Colonic mucosa (tissue), 4 donors: ENCODE results near the gene TATDN3. TPM values are rescaled to one million over a fixed set of nuclear protein-coding genes. Genes with fewer than 3 reads are reported as not detected.

ENCODE experiments used
- DNase-seq: peaks from one replicate; pipeline ENCODE4 v3.0.0-alpha.2; 2020
- H3K27ac ChIP-seq: fragments of 200-600 bp; one replicate; pipeline ENCODE4 v1.8.0; 2021
- H3K27me3 ChIP-seq: fragments of 200-600 bp; one replicate; pipeline ENCODE4 v1.8.0; 2021
- H3K36me3 ChIP-seq: fragments of 200-600 bp; one replicate; pipeline ENCODE4 v1.8.0; 2021
- H3K4me1 ChIP-seq: fragments of 200-600 bp; one replicate; pipeline ENCODE4 v1.8.0; 2021; ENCODE audit warnings: mild to moderate bottlenecking
- H3K4me3 ChIP-seq: fragments of 200-600 bp; one replicate; pipeline ENCODE4 v1.8.0; 2021
- H3K9ac ChIP-seq, 2 donors: one replicate each; pipeline ENCODE4 v1.7.0; 2013; ENCODE audit warnings: control low read depth in 2 of 2, low read depth in 2 of 2, low read length in 2 of 2
- H3K9me3 ChIP-seq: fragments of 200-600 bp; one replicate; pipeline ENCODE4 v1.8.0; 2021
- CTCF ChIP-seq: fragments of 200-600 bp; IDR thresholded peaks from one replicate; pipeline ENCODE4 v1.8.0; 2022; ENCODE audit warnings: antibody characterized with exemption, mild to moderate bottlenecking
- intact Hi-C: fragments of 100-400 bp; cut with DNase I; formaldehyde crosslinking; loops from one replicate; pipeline ENCODE4 v1.14.1; 2022
- total RNA-seq, 2 donors: library from RNA; stranded (reverse); fragmentation: NEBNext Ultra II Directional in 1 of 2; extraction: Animal tissue kit (Norgen Biotek cat#: 25700) in 1 of 2; gene quantifications; one replicate each; pipeline ENCODE4 v1.2.1, GENCODE V29; 2021
- donor health status: healthy.
- donor health status: DM: no; HTN: no; CAD: no.
- donor health status: DM: no; HTN: no; CAD: no.

TATDN3 gene
- total RNA-seq: 1 to 10 TPM; 8.6 to 9.5 TPM

GRCh38 chr1:212791676-212792395 lies at the start of gene TATDN3, which contains the start of gene NSL1:
Gene TATDN3, plus strand, starts transcription at chr1:212791894. Its CDS starts 28 bp downstream, at chr1:212791922.
Gene NSL1, minus strand, starts transcription at chr1:212791777. Its CDS starts 14 bp downstream, at chr1:212791763.
- no peaks in the 10 kb centered on the region for H3K27me3 ChIP-seq
- no peak for TF ChIP-seq CTCF
- H3K36me3 ChIP-seq: no peaks in the 10 kb centered on the region
- H3K9ac ChIP-seq: peak within 1 kb of the TSS; percentile 78 to 94
- H3K4me1 ChIP-seq: peaks cover 6% of the 10 kb centered on the region
- H3K9me3 ChIP-seq: no peaks in the 10 kb centered on the region
- H3K4me3 ChIP-seq: peak within 1 kb of the TSS; percentile 91
- peak; percentile 96 for DNase-seq
- intact Hi-C loops: no loop called here
- peak within 1 kb of the TSS; percentile 96 for H3K27ac ChIP-seq

- H3K9me3 ChIP-seq: no peaks in the 10 kb centered on the region
- no peak overlapping the region for H3K9ac ChIP-seq
- no peak for DNase-seq
- intact Hi-C loops: no loop called here
- TF ChIP-seq CTCF: no peak
- no peaks in the 10 kb centered on the region for H3K27me3 ChIP-seq
- H3K36me3 ChIP-seq: no peaks in the 10 kb centered on the region
- H3K4me1 ChIP-seq: no peaks in the 10 kb centered on the region
- H3K27ac ChIP-seq: no peak overlapping the region
- no peak overlapping the region for H3K4me3 ChIP-seq
These were observed 47.7 kb upstream of the TATDN3 start for GRCh38 chr1:212743901-212744475.

- no peaks in the 10 kb centered on the region for H3K27me3 ChIP-seq
- H3K9ac ChIP-seq: no peak overlapping the region
- no peak for TF ChIP-seq CTCF
- intact Hi-C loops: no loop called here
- H3K9me3 ChIP-seq: no peaks in the 10 kb centered on the region
- no peak for DNase-seq
- H3K4me1 ChIP-seq: no peaks in the 10 kb centered on the region
- no peak overlapping the region for H3K4me3 ChIP-seq
- H3K36me3 ChIP-seq: no peaks in the 10 kb centered on the region
- no peak overlapping the region for H3K27ac ChIP-seq
These were observed 46.4 kb upstream of the TATDN3 start for GRCh38 chr1:212745303-212745702.

GRCh38 chr1:212746546-212746945 lies 45.1 kb upstream of the TATDN3 start:
- H3K27ac ChIP-seq: no peak overlapping the region
- TF ChIP-seq CTCF: no peak
- no peaks in the 10 kb centered on the region for H3K9me3 ChIP-seq
- H3K27me3 ChIP-seq: no peaks in the 10 kb centered on the region
- no peaks in the 10 kb centered on the region for H3K4me1 ChIP-seq
- intact Hi-C loops: no loop called here
- no peak overlapping the region for H3K4me3 ChIP-seq
- H3K9ac ChIP-seq: no peak overlapping the region
- H3K36me3 ChIP-seq: no peaks in the 10 kb centered on the region
- DNase-seq: no peak

GRCh38 chr1:212749821-212750535 lies 41.7 kb upstream of the TATDN3 start:
- no peaks in the 10 kb centered on the region for H3K4me1 ChIP-seq
- no peak overlapping the region for H3K27ac ChIP-seq
- no peak for DNase-seq
- no peak overlapping the region for H3K9ac ChIP-seq
- no peak overlapping the region for H3K4me3 ChIP-seq
- H3K27me3 ChIP-seq: no peaks in the 10 kb centered on the region
- H3K9me3 ChIP-seq: no peaks in the 10 kb centered on the region
- intact Hi-C loops: loop anchor here (10.0 kb wide), 1 partner anchor 275 kb away; no protein-coding TSS in a partner anchor
- H3K36me3 ChIP-seq: no peaks in the 10 kb centered on the region
- peak; percentile 67 for TF ChIP-seq CTCF
